PC-9 (cell line): ENCODE measurements around the gene LOXL4.

Experiments
- EZH2 ChIP-seq: fragments of 200-600 bp; sonication (generic); IDR thresholded peaks from 2 replicates; pipeline ENCODE4 v1.8.0; 2017; ENCODE audit warnings: antibody characterized with exemption, low read depth
- TF ChIP-seq, protein P1 (sequence below): fragments of 200-600 bp; sonication (generic); conservative IDR thresholded peaks from 2 replicates; pipeline ENCODE4 v1.6.1; 2017; ENCODE audit warnings: mixed run types, antibody characterized with exemption, mild to moderate bottlenecking, moderate library complexity

DNA sequence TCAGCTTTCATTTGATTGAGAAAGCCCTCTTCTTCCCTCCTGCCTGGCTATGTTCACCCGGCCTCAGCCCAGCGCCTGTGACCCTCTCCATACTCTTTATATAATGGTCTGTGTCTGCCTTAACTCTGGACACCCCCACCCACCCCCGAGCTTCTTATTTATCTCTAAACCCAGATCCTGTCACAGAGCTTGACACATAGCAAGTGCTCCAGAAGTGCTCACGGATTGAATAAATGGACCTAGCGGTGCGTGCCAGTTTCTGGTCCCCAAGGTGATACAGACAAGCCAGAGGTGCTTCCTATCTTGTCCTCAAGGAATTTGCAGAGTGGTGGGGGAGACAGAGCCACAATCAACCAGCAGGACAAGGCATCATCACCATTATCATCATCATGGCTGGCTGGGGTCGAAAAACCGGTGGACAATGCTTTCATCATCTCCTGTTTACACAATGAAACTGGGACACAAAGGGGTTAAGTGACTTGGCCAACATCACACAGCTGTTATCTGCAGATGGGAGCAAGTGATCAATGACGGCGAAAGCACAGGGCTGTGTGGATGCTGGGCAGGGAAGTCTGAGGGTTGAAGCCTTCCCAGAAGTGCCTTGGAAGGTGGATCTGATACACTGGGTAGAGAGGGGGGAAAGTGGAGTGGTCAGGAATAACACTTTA, 2.2 kb upstream of the LOXL4 start:
- no peak for TF ChIP-seq EZH2
- TF ChIP-seq, protein P1, sequence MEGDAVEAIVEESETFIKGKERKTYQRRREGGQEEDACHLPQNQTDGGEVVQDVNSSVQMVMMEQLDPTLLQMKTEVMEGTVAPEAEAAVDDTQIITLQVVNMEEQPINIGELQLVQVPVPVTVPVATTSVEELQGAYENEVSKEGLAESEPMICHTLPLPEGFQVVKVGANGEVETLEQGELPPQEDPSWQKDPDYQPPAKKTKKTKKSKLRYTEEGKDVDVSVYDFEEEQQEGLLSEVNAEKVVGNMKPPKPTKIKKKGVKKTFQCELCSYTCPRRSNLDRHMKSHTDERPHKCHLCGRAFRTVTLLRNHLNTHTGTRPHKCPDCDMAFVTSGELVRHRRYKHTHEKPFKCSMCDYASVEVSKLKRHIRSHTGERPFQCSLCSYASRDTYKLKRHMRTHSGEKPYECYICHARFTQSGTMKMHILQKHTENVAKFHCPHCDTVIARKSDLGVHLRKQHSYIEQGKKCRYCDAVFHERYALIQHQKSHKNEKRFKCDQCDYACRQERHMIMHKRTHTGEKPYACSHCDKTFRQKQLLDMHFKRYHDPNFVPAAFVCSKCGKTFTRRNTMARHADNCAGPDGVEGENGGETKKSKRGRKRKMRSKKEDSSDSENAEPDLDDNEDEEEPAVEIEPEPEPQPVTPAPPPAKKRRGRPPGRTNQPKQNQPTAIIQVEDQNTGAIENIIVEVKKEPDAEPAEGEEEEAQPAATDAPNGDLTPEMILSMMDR, result no peak
